BJ (cell line): ENCODE measurements around the gene ANKS1A. TPM values are rescaled to one million over a fixed set of nuclear protein-coding genes. Genes with fewer than 3 reads are reported as not detected.
"Not testable (repeated sequence)": the region's sequence is repeated elsewhere in the genome, so short reads cannot be mapped to it uniquely, and the experiment has no call there.

Source experiments
- CTCF ChIA-PET: fragments of 350-600 bp; formaldehyde crosslinking; extraction: SDS; loops from one replicate; lab custom pipeline; 2021; ENCODE audit warnings: antibody characterized with exemption, inconsistent platforms; lab: Yijun Ruan, JAX
- POLR2A ChIA-PET: fragments of 300-600 bp; sonication (Branson Sonifier 250); formaldehyde crosslinking; extraction: SDS; loops from one replicate; lab custom pipeline; 2021; ENCODE audit warnings: antibody characterized with exemption; lab: Charles Lee
- DNase-seq: peaks from one replicate; pipeline ENCODE4 v3.0.0-alpha.2; 2011; ENCODE audit warnings: low read depth
- H3K27me3 ChIP-seq: 2 replicates; pipeline ENCODE4 v1.6.0; 2011; ENCODE audit warnings: low read length; ENCODE audit not compliant: control insufficient read depth, insufficient read depth
- H3K36me3 ChIP-seq: 2 replicates; pipeline ENCODE4 v1.5.1; 2011; ENCODE audit warnings: low read length; ENCODE audit not compliant: control insufficient read depth, insufficient read depth
- H3K4me3 ChIP-seq: 2 replicates; pipeline ENCODE4 v1.5.1; 2011; ENCODE audit warnings: low read depth, mild to moderate bottlenecking, control low read depth, low read length
- polyA minus RNA-seq: library from RNA; depleted of rRNA, polyadenylated mRNA; stranded (reverse); fragments of >200 nt; gene quantifications from 2 replicates; pipeline ENCODE4 v1.2.3, GENCODE V29; 2011; rRNA and poly(A)+ RNA removed
- polyA plus RNA-seq: library from polyadenylated mRNA; depleted of rRNA; stranded (reverse); fragments of >200 nt; gene quantifications from 2 replicates; pipeline ENCODE4 v1.2.3, GENCODE V29; 2011; rRNA removed
- TF ChIP-seq, protein P1 (sequence below): IDR thresholded peaks from 2 replicates; pipeline ENCODE4 v1.5.1; 2011; ENCODE audit warnings: low read depth, mild to moderate bottlenecking, control low read depth, inconsistent platforms, low read length, moderate library complexity; ENCODE audit not compliant: insufficient read depth

ANKS1A gene, protein sequence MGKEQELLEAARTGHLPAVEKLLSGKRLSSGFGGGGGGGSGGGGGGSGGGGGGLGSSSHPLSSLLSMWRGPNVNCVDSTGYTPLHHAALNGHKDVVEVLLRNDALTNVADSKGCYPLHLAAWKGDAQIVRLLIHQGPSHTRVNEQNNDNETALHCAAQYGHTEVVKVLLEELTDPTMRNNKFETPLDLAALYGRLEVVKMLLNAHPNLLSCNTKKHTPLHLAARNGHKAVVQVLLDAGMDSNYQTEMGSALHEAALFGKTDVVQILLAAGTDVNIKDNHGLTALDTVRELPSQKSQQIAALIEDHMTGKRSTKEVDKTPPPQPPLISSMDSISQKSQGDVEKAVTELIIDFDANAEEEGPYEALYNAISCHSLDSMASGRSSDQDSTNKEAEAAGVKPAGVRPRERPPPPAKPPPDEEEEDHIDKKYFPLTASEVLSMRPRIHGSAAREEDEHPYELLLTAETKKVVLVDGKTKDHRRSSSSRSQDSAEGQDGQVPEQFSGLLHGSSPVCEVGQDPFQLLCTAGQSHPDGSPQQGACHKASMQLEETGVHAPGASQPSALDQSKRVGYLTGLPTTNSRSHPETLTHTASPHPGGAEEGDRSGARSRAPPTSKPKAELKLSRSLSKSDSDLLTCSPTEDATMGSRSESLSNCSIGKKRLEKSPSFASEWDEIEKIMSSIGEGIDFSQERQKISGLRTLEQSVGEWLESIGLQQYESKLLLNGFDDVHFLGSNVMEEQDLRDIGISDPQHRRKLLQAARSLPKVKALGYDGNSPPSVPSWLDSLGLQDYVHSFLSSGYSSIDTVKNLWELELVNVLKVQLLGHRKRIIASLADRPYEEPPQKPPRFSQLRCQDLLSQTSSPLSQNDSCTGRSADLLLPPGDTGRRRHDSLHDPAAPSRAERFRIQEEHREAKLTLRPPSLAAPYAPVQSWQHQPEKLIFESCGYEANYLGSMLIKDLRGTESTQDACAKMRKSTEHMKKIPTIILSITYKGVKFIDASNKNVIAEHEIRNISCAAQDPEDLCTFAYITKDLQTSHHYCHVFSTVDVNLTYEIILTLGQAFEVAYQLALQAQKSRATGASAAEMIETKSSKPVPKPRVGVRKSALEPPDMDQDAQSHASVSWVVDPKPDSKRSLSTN
- polyA plus RNA-seq: 3.1 and 4.2 TPM in 2 replicates
- 6.3 and 8.2 TPM in 2 replicates for polyA minus RNA-seq

DNA sequence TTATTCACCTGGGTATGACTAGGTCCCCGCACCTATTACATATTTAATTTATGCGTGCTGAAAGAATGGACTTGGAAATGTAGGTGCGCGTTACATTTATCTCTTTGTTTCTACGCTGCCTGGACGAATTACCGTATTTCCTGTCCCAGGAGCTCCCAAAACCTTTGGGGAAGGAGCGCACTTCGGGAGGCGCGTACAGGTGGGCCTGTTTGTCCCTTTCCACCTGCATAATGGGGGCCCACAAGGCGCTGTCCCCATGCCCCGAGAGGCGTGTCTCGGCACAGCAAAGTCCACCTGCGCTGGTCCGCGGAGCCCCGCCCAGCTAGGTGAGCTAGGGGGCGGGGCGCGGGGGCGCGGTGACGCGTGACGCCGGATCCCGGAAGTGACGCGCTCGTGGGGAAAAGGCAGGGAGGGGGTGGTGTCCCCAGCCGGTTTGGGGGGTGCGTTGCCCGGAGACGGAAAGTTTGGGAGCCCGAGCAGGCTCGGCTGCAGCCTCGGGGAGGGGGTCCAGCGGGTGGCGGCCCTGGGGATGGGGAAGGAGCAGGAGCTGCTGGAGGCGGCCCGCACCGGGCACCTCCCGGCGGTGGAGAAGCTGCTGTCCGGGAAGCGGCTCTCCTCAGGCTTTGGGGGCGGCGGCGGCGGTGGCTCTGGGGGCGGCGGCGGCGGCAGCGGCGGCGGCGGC is at the start of gene ANKS1A:
Gene ANKS1A (plus strand): TSS at position 382 of the 682 bp plus-strand sequence. CDS start 148 bp downstream, at position 530.
- H3K36me3 ChIP-seq: no peaks in the 10 kb centered on the region
- DNase-seq: no peak
- ChIA-PET POLR2A (no interaction called here), CTCF (interaction anchor here (0.8 to 2.9 kb wide), 5 partner anchors 8 to 725 kb away, joined by 3 to 11 read pairs (median 3); no protein-coding TSS in a partner anchor)
- peak within 1 kb of the TSS; percentile 65 for H3K4me3 ChIP-seq
- TF ChIP-seq, protein P1, sequence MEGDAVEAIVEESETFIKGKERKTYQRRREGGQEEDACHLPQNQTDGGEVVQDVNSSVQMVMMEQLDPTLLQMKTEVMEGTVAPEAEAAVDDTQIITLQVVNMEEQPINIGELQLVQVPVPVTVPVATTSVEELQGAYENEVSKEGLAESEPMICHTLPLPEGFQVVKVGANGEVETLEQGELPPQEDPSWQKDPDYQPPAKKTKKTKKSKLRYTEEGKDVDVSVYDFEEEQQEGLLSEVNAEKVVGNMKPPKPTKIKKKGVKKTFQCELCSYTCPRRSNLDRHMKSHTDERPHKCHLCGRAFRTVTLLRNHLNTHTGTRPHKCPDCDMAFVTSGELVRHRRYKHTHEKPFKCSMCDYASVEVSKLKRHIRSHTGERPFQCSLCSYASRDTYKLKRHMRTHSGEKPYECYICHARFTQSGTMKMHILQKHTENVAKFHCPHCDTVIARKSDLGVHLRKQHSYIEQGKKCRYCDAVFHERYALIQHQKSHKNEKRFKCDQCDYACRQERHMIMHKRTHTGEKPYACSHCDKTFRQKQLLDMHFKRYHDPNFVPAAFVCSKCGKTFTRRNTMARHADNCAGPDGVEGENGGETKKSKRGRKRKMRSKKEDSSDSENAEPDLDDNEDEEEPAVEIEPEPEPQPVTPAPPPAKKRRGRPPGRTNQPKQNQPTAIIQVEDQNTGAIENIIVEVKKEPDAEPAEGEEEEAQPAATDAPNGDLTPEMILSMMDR: no peak
- no peaks in the 10 kb centered on the region for H3K27me3 ChIP-seq

DNA sequence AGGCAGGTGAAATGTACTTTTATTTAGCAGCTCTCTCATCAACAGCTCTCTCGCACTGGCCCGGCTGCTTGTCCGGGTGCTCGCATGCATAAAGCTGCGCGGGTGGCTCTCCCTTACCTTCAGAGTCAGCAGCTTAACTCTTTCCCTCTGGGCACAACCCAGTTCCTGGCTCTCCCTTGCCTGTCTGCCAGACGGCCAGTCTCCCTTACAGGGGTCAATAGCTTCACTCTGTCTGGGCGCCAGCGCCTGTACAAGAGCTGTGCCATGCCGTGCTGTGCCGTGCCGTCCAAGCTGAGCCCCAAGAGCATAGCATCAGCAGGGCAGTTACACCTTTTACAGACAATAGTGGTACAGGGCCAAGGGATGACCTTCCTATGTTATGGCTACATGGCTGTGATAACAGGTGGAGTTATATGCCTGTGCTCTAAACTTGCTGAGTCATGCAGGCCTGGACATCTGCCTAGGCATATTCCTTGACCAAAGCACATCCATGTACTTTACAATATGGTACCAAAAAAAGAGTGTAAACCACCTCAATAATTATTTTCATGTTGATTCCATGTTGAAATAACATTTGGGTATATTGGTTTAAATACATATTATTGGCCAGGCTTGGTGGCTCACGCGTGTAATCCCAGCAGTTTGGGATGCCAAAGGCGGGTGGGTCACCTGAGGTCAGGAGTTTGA is 49.2 kb upstream of the ANKS1A start:
- Histone ChIP-seq H3K27me3 (no peaks in the 10 kb centered on the region), H3K4me3 (no peak overlapping the region), H3K36me3 (peaks cover 8% of the 10 kb centered on the region)
- TF ChIP-seq, protein P1: no peak
- DNase-seq: no peak
- POLR2A ChIA-PET: no interaction called here
- CTCF ChIA-PET: no interaction called here

DNA sequence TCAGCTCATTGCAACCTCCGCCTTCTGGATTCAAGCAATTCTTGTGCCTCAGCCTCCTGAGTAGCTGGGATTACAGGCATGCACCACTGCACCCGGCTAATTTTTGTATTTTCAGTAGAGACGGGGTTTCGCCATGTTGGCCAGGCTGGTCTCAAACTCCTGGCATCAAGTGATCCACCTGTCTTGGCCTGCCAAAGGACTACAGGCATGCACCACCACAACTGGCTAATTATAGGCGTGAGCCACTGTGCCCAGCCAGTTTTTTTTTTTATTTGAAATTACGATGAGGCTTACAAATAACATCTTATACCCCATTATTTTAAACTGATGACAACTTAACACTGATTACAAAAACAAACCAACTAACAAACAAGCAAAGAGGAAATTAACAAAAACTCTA is 40.0 kb upstream of the ANKS1A start:
- H3K27me3 ChIP-seq, CTCF ChIA-PET, POLR2A ChIA-PET, DNase-seq, H3K4me3 ChIP-seq, H3K36me3 ChIP-seq: not testable (repeated sequence)

DNA sequence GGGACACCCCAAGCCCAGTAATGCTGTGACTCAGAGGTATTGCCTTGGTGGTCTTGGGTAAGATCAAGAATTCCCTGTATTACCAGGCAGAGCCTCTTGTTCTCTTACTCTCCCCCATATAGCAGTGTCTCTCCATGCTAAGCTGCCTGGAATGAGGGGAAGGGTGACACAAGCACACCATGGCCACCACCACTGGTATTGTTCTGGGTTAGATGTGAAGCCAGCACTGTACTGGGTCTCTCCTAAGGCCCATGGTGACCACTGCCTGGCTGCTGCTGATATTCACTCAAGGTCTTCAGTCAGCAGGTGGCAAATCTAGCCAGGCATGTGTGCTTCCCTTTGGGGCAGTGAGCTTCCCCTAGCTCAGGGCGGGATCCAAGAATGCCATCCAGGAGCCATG is 37.7 kb upstream of the ANKS1A start:
- TF ChIP-seq, protein P1: no peak
- H3K4me3 ChIP-seq: no peak overlapping the region

More for the DNA sequence above, 37.7 kb upstream of the ANKS1A start:
- POLR2A ChIA-PET: no interaction called here
- DNase-seq: no peak
- Histone ChIP-seq H3K36me3 (peaks cover 6% of the 10 kb centered on the region), H3K27me3 (no peaks in the 10 kb centered on the region)
- CTCF ChIA-PET: no interaction called here
